NB4 (cell line): ENCODE measurements around the gene TEKTIP1.

Source experiments
- DNase-seq: peaks from one replicate; pipeline ENCODE4 v3.0.0; 2010; ENCODE audit warnings: low read depth
- H3K4me3 ChIP-seq: one replicate; pipeline ENCODE4 v1.5.1; 2011; ENCODE audit warnings: mild to moderate bottlenecking, low read depth, low read length, moderate library complexity
- MYC ChIP-seq: IDR thresholded peaks from 2 replicates; pipeline ENCODE4 v1.6.1; 2011; ENCODE audit warnings: low read depth, low read length
- POLR2A ChIP-seq: IDR thresholded peaks from 2 replicates; pipeline ENCODE4 v1.6.1; 2011; ENCODE audit warnings: mild to moderate bottlenecking; ENCODE audit not compliant: insufficient read length; ENCODE audit errors: extremely low read depth
- TF ChIP-seq, protein P1 (sequence below): IDR thresholded peaks from 2 replicates; pipeline ENCODE4 v1.6.1; 2011; ENCODE audit warnings: low read depth, low read length
- TF ChIP-seq, protein P2 (sequence below): IDR thresholded peaks from one replicate; pipeline ENCODE4 v1.5.1; 2012; ENCODE audit warnings: low read depth, low read length

Gene TEKTIP1

DNA sequence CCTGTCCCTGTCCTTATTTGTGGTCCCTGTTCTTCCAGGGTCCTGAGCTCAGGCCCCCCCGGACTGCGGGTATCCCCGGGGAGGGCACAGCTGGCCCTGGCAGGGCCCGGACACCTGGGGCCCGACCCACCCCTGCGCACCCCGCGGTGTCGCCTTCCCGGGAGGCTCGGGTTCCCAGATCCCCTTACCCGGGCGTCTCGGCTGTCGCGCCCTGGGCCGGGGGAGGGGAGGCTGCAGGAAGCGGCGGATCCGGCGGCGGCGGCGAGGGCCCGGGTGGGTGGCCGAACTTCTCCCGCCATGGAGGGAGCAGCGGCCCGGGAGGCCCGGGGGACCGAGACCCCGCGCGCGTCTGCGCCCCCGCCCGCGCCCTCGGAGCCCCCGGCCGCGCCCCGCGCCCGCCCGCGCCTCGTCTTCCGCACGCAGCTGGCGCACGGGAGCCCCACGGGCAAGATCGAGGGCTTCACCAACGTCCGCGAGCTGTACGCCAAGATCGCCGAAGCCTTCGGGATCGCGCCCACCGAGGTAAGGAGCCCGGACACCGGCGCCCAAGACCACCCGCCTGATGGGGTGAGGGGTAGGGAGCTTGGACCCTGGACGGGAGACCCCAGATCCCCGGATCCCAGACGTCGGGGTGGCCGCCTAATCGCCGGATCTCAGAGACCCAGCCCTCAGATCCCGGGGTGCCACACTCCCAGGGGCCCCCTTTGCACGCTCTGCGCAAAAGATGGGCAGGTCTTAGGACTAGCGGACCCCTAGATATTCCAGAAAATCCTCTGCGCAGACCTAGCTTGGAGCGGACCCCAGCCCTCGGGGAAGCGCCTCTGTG, 46.5 kb downstream of the TEKTIP1 start, which contains the start of gene GIPC3:
GIPC3 (plus strand) TSS at position 178 of the 826 bp plus-strand sequence; CDS start at position 298, 120 bp downstream.
- TF ChIP-seq POLR2A (no peak), MYC (no peak)
- TF ChIP-seq, protein P1, sequence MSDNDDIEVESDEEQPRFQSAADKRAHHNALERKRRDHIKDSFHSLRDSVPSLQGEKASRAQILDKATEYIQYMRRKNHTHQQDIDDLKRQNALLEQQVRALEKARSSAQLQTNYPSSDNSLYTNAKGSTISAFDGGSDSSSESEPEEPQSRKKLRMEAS, result no peak
- TF ChIP-seq, protein P2, sequence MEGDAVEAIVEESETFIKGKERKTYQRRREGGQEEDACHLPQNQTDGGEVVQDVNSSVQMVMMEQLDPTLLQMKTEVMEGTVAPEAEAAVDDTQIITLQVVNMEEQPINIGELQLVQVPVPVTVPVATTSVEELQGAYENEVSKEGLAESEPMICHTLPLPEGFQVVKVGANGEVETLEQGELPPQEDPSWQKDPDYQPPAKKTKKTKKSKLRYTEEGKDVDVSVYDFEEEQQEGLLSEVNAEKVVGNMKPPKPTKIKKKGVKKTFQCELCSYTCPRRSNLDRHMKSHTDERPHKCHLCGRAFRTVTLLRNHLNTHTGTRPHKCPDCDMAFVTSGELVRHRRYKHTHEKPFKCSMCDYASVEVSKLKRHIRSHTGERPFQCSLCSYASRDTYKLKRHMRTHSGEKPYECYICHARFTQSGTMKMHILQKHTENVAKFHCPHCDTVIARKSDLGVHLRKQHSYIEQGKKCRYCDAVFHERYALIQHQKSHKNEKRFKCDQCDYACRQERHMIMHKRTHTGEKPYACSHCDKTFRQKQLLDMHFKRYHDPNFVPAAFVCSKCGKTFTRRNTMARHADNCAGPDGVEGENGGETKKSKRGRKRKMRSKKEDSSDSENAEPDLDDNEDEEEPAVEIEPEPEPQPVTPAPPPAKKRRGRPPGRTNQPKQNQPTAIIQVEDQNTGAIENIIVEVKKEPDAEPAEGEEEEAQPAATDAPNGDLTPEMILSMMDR, result no peak
- DNase-seq, result no peak
- no peak within 1 kb of the TSS for H3K4me3 ChIP-seq

DNA sequence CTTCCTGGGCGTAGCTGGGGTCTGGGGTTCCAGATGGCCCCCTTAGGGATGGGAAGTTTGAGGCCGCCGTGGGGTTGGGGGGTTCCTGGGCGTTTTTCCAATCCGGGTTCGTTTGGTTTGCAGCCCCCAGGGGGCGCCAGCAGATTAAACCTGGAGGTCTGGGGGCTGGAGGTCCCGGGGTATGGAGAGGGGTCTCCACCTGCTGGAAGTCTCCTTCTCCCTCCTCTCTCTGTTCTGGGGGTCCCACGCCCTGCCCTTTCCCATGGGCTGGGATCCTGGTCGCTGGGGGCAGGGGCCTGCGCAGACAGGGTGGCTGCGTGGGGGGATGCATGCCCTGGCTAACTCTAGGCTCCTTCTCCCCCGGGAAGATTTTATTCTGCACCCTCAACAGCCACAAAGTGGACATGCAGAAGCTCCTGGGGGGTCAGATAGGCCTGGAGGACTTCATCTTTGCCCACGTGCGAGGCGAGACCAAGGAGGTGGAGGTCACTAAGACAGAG, 47.2 kb downstream of the TEKTIP1 start:
- H3K4me3 ChIP-seq, result no peak overlapping the region
- DNase-seq, result peak; percentile 34
- TF ChIP-seq, protein P2, result peak; percentile 41
- TF ChIP-seq, protein P1, result no peak

DNA sequence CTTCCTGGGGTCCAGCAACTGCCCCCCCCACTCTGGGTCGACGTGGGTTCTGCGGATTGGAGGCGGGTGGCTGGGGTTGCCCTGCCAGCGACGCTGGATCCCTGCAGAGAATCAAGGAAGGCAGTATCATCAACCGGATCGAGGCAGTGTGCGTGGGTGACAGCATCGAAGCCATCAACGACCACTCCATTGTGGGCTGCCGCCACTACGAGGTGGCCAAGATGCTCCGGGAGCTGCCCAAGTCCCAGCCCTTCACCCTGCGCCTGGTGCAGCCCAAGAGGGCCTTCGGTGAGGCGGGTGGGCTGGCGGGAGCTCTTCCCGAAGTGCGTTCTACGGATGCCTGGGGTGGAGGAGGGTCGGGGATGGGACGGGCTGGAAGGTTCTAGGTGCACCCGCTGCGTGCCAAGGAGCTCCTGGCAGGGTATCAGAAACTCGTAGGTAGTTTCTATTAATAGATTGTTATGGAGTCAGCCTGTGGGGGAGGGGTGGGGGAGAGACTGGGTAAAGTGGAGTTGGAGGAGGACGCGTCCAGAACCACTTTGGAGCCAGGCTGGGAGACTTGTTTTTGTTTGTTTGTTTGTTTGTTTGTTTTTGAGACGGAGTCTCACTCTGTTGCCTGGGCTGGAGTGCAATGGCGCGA, 47.9 kb downstream of the TEKTIP1 start:
- TF ChIP-seq, protein P1, result no peak
- TF ChIP-seq POLR2A, result no peak
- TF ChIP-seq, protein P2, result no peak
- no peak for TF ChIP-seq MYC
- no peak for DNase-seq
- H3K4me3 ChIP-seq, result no peak overlapping the region

DNA sequence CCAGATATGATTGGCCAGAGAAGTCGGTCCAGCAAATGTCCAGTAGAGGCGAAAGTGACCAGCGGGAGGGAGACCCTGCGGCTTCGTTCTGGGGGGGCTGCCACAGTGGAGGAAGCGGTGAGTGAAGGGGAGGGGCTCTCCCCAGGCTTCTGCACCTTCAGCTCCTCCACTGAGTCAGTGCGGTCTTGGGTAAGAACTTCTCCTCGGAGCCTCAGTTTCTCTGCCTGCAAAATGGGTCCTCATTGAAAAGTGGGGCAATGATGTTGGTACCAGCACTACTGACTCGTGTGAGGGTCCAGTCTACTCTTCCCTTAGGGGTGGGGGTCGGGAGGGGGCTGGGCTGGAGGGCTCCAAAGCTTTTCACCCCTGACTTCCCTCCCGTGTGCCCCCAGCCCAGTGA, 50.5 kb downstream of the TEKTIP1 start:
- TF ChIP-seq, protein P1, result no peak
- no peak for TF ChIP-seq MYC
- no peak for TF ChIP-seq POLR2A
- TF ChIP-seq, protein P2, result no peak
- no peak for DNase-seq

DNA sequence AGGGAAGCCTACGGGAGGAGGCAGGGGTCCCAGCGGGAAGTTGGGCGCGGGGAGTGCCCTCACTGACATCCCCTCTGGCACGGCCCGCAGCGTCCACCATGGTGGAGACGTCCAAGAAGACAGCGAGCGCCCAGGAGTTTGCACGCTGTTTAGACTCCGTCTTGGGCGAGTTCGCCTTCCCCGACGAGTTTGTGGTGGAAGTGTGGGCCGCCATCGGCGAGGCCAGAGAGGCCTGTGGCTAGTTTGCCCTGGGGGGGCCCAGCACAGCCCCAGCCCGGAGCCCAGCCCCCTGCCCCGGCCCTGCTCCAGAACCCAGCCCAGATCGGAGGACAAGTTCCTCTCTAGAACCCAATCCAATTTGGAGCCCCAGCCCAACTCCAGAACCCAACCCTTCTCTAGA, 51.0 kb downstream of the TEKTIP1 start:
- TF ChIP-seq POLR2A (no peak), MYC (no peak)
- TF ChIP-seq, protein P2, result no peak
- TF ChIP-seq, protein P1, result no peak
- no peak for DNase-seq
- no peak overlapping the region for H3K4me3 ChIP-seq

More for the DNA sequence above, 50.5 kb downstream of the TEKTIP1 start:
- H3K4me3 ChIP-seq, result no peak overlapping the region
